ENCODE results near the gene FLYWCH2. TPM values are rescaled to one million over a fixed set of nuclear protein-coding genes. Genes with fewer than 3 reads are reported as not detected.

The FLYWCH2 gene
- total and polyA plus RNA-seq, 2 of the 13 experiments (the other 11 are each of a cell fraction or from before 2014, with no cell fraction given), result 16.9 to 19.8 TPM

GRCh38 chr16:2881783-2882649, 999 bp upstream of the FLYWCH2 start (continued):
- TF ChIP-seq ZNF234 (CRISPR knock-in tag; conservative IDR thresholded peaks at IDR 0.05) (no peak), NR1H2 (CRISPR knock-in tag; IDR thresholded peaks at IDR 0.05; ENCODE audit: borderline replicate concordance, low read depth) (0 out of 2 replicates have a peak, but pooled peaks have one; percentile 56), ZNF256 (CRISPR knock-in tag; conservative IDR thresholded peaks at IDR 0.05) (no peak), ZBTB34 (CRISPR knock-in tag; IDR thresholded peaks at IDR 0.05) (no peak), SNAI1 (CRISPR knock-in tag; IDR thresholded peaks at IDR 0.05; ENCODE audit: borderline replicate concordance) (no peak), TRIM22 (IDR thresholded peaks at IDR 0.05) (no peak), ZNF543 (CRISPR knock-in tag; IDR thresholded peaks at IDR 0.05) (no peak), SP4 (CRISPR knock-in tag; IDR thresholded peaks at IDR 0.05) (no peak), ZNF276 (CRISPR knock-in tag; IDR thresholded peaks at IDR 0.05; ENCODE audit: low read depth) (no peak), ZNF703 (CRISPR knock-in tag; IDR thresholded peaks at IDR 0.05; ENCODE audit: borderline replicate concordance) (no peak), EED (CRISPR knock-in tag; IDR thresholded peaks at IDR 0.05) (no peak), ZNF275 (CRISPR knock-in tag; IDR thresholded peaks at IDR 0.05; ENCODE audit: borderline replicate concordance) (no peak), HHEX (CRISPR knock-in tag; IDR thresholded peaks at IDR 0.05) (no peak), PHF5A (CRISPR knock-in tag; IDR thresholded peaks at IDR 0.05; ENCODE audit: low read depth, unreplicated experiment) (no peak), ZNF280D (CRISPR knock-in tag; IDR thresholded peaks at IDR 0.05) (peak; percentile 73; the same call in 1 of the 2 replicates), ZUFSP (CRISPR knock-in tag; IDR thresholded peaks at IDR 0.05; ENCODE audit: borderline replicate concordance) (no peak), ZNF788 (CRISPR knock-in tag; IDR thresholded peaks at IDR 0.05; ENCODE audit: borderline replicate concordance) (no peak), NFE2L2 (IDR thresholded peaks at IDR 0.05; ENCODE audit: low read length) (no peak)

All from HepG2 (cell line).